ENCODE data around the gene MIEN1. TPM values are rescaled to one million over a fixed set of nuclear protein-coding genes. Genes with fewer than 3 reads are reported as not detected.

MIEN1 gene
- total and polyA plus RNA-seq, 2 donors (not counting 1 experiment from before 2014, with no cell fraction given): 41.1 to 63.2 TPM

GRCh38 chr17:39706921-39707337, 23.4 kb downstream of the MIEN1 start:
- Histone ChIP-seq H3K79me2 (ENCODE audit: control insufficient read depth, insufficient read depth, low read length) (no peaks in the 10 kb centered on the region), H4K20me1 (ENCODE audit: control insufficient read depth, insufficient read depth, low read length, poor library complexity, severe bottlenecking) (no peaks in the 10 kb centered on the region), H2AFZ (ENCODE audit: insufficient read depth, low read depth, low read length, poor library complexity, severe bottlenecking) (no peak overlapping the region), H3K4me2 (replicated peaks; ENCODE audit: low read depth, low read length, poor library complexity, severe bottlenecking) (peak overlapping the region; percentile 37), H3K9me3 (ENCODE audit: control extremely low read depth in 1 of 3, control insufficient read depth in 2 of 3, insufficient read depth in 1 of 3, low read length in 2 of 3) (no peaks in the 10 kb centered on the region), H3K27me3 (replicated peaks in 1 of 4; ENCODE audit: control extremely low read depth in 1 of 4, control insufficient read depth in 3 of 4, insufficient read depth in 4 of 4, low read length in 3 of 4) (peaks cover 0 to 1% (median 0%) of the 10 kb centered on the region in 4 experiments), H3K4me3 (ENCODE audit: control extremely low read depth in 1 of 5, extremely low read depth in 1 of 5, insufficient read depth in 1 of 5, low read depth in 2 of 5, low read length in 4 of 5) (no peak overlapping the region), H3K4me1 (ENCODE audit: control insufficient read depth in 2 of 2, insufficient read depth in 2 of 2, low read length in 2 of 2) (peaks cover 12 to 19% of the 10 kb centered on the region in 2 donors), H3K9ac (ENCODE audit: low read length) (no peak overlapping the region), H3K36me3 (replicated peaks in 1 of 2; ENCODE audit: control extremely low read depth in 1 of 2, control insufficient read depth in 1 of 2, extremely low read depth in 1 of 2, insufficient read depth in 2 of 2, low read length in 1 of 2) (no peaks in the 10 kb centered on the region), H3K27ac (ENCODE audit: low read length in 2 of 2) (no peak overlapping the region)
- Mint-ChIP-seq H3K27ac (no peak overlapping the region), H3K27me3 (peaks cover 5% of the 10 kb centered on the region), H3K4me3 (no peak overlapping the region), H3K9me3 (ENCODE audit: insufficient read depth) (no peaks in the 10 kb centered on the region), H3K4me1 (peaks cover 14% of the 10 kb centered on the region)
- DNase-seq (no peak), ATAC-seq (ENCODE audit: low read depth) (no peak)
- ChIA-PET POLR2A (interaction anchor here (0.6 kb wide), 1 partner anchor 457 kb away, joined by 3 read pairs; no protein-coding TSS in a partner anchor), CTCF (no interaction called here)
- WGBS (ENCODE audit: insufficient coverage): 52% methylated on average over 2 of the region's 7 CpGs
- intact Hi-C loops (cut with micrococcal nuclease): no loop called here
- TF ChIP-seq CTCF (IDR thresholded peaks at IDR 0.05): no peak
- no peak for TF ChIP-seq EZH2 (IDR thresholded peaks at IDR 0.05; ENCODE audit: borderline replicate concordance, insufficient read depth, low read depth, low read length, poor library complexity, severe bottlenecking)

- Histone ChIP-seq H3K9ac (ENCODE audit: low read length) (no peak overlapping the region), H3K36me3 (replicated peaks in 1 of 2; ENCODE audit: control extremely low read depth in 1 of 2, control insufficient read depth in 1 of 2, extremely low read depth in 1 of 2, insufficient read depth in 2 of 2, low read length in 1 of 2) (no peaks in the 10 kb centered on the region), H3K4me3 (ENCODE audit: control extremely low read depth in 1 of 5, extremely low read depth in 1 of 5, insufficient read depth in 1 of 5, low read depth in 2 of 5, low read length in 4 of 5) (no peak overlapping the region), H3K27me3 (replicated peaks in 1 of 4; ENCODE audit: control extremely low read depth in 1 of 4, control insufficient read depth in 3 of 4, insufficient read depth in 4 of 4, low read length in 3 of 4) (peaks cover 0 to 7% (median 2%) of the 10 kb centered on the region in 4 experiments), H3K27ac (ENCODE audit: low read length in 2 of 2) (no peak overlapping the region), H3K4me1 (ENCODE audit: control insufficient read depth in 2 of 2, insufficient read depth in 2 of 2, low read length in 2 of 2) (peaks cover 12 to 19% of the 10 kb centered on the region in 2 donors), H3K4me2 (replicated peaks; ENCODE audit: low read depth, low read length, poor library complexity, severe bottlenecking) (no peak overlapping the region), H3K79me2 (ENCODE audit: control insufficient read depth, insufficient read depth, low read length) (no peaks in the 10 kb centered on the region), H2AFZ (ENCODE audit: insufficient read depth, low read depth, low read length, poor library complexity, severe bottlenecking) (no peak overlapping the region), H3K9me3 (ENCODE audit: control extremely low read depth in 1 of 3, control insufficient read depth in 2 of 3, insufficient read depth in 1 of 3, low read length in 2 of 3) (no peaks in the 10 kb centered on the region), H4K20me1 (ENCODE audit: control insufficient read depth, insufficient read depth, low read length, poor library complexity, severe bottlenecking) (no peaks in the 10 kb centered on the region)
- Mint-ChIP-seq H3K4me3 (no peak overlapping the region), H3K27ac (no peak overlapping the region), H3K27me3 (peaks cover 9% of the 10 kb centered on the region), H3K9me3 (ENCODE audit: insufficient read depth) (no peaks in the 10 kb centered on the region), H3K4me1 (peaks cover 14% of the 10 kb centered on the region)
- intact Hi-C loops (cut with micrococcal nuclease): no loop called here
- 100% methylated on average over 5 of the region's 8 CpGs for WGBS (ENCODE audit: insufficient coverage)
- ChIA-PET POLR2A (no interaction called here), CTCF (interaction anchor here (1.6 kb wide), 1 partner anchor 10 kb away, joined by 3 read pairs; no protein-coding TSS in a partner anchor)
- ATAC-seq (ENCODE audit: low read depth) (no peak), DNase-seq (no peak)
- no peak for TF ChIP-seq CTCF (IDR thresholded peaks at IDR 0.05)
- TF ChIP-seq EZH2 (IDR thresholded peaks at IDR 0.05; ENCODE audit: borderline replicate concordance, insufficient read depth, low read depth, low read length, poor library complexity, severe bottlenecking): no peak
These were observed 23.9 kb downstream of the MIEN1 start for GRCh38 chr17:39706383-39706782.
